ENCODE data around the gene MRTFB.

DNA sequence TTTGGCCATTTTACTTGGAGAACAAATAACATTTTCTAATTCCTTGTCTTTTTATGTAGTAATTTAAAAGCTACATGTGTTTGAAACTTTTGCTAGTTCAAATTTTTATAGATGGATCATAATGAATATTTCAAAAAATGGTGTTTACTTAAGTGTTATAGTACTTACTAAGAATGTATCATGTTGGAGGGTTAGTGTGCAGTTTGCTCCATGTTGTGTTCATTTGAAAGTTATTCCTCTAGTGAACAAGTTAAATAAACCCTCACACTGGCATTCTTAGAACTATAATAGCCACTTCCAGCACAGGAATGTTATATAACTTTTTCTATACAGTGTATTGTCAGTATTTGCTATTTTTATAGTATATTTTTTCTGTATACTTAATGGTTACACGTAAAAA lies 62.8 kb downstream of the MRTFB start:
- TF ChIP-seq, protein P1, sequence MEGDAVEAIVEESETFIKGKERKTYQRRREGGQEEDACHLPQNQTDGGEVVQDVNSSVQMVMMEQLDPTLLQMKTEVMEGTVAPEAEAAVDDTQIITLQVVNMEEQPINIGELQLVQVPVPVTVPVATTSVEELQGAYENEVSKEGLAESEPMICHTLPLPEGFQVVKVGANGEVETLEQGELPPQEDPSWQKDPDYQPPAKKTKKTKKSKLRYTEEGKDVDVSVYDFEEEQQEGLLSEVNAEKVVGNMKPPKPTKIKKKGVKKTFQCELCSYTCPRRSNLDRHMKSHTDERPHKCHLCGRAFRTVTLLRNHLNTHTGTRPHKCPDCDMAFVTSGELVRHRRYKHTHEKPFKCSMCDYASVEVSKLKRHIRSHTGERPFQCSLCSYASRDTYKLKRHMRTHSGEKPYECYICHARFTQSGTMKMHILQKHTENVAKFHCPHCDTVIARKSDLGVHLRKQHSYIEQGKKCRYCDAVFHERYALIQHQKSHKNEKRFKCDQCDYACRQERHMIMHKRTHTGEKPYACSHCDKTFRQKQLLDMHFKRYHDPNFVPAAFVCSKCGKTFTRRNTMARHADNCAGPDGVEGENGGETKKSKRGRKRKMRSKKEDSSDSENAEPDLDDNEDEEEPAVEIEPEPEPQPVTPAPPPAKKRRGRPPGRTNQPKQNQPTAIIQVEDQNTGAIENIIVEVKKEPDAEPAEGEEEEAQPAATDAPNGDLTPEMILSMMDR (IDR thresholded peaks at IDR 0.05; ENCODE audit: extremely low read depth in 1 of 2, insufficient read depth in 1 of 2, low read depth in 1 of 2, low read length in 2 of 2): no peak
- no peak for TF ChIP-seq EZH2 (IDR thresholded peaks at IDR 0.05; ENCODE audit: borderline replicate concordance, low read depth, low read length, severe bottlenecking)
- no peak for TF ChIP-seq POLR2AphosphoS5 (IDR thresholded peaks at IDR 0.05; ENCODE audit: insufficient read depth, low read depth, low read length)
- TF ChIP-seq MAX (IDR thresholded peaks at IDR 0.05; ENCODE audit: insufficient read depth, insufficient read length): no peak
- TF ChIP-seq POLR2A (IDR thresholded peaks at IDR 0.05; ENCODE audit: low read depth, low read length): no peak

Measured in endothelial cell of umbilical vein (primary cell).